PFSK-1 (cell line): ENCODE results near the gene QRICH2.

ENCODE experiments used
- FOXP2 ChIP-seq: optimal IDR thresholded peaks from 2 replicates; pipeline ENCODE3; 2011; ENCODE audit warnings: borderline replicate concordance, control low read depth, inconsistent platforms; ENCODE audit not compliant: insufficient read depth; ENCODE audit errors: extremely low read length, extremely low read depth
- POLR2AphosphoS5 ChIP-seq: IDR thresholded peaks from 2 replicates; pipeline ENCODE4 v1.6.1; 2012; ENCODE audit warnings: low read depth, mild to moderate bottlenecking, control low read depth, low read length, moderate library complexity
- TAF1 ChIP-seq: IDR thresholded peaks from 2 replicates; pipeline ENCODE4 v1.6.1; 2012; ENCODE audit warnings: low read length, control low read depth, borderline replicate concordance; ENCODE audit not compliant: insufficient read depth

DNA sequence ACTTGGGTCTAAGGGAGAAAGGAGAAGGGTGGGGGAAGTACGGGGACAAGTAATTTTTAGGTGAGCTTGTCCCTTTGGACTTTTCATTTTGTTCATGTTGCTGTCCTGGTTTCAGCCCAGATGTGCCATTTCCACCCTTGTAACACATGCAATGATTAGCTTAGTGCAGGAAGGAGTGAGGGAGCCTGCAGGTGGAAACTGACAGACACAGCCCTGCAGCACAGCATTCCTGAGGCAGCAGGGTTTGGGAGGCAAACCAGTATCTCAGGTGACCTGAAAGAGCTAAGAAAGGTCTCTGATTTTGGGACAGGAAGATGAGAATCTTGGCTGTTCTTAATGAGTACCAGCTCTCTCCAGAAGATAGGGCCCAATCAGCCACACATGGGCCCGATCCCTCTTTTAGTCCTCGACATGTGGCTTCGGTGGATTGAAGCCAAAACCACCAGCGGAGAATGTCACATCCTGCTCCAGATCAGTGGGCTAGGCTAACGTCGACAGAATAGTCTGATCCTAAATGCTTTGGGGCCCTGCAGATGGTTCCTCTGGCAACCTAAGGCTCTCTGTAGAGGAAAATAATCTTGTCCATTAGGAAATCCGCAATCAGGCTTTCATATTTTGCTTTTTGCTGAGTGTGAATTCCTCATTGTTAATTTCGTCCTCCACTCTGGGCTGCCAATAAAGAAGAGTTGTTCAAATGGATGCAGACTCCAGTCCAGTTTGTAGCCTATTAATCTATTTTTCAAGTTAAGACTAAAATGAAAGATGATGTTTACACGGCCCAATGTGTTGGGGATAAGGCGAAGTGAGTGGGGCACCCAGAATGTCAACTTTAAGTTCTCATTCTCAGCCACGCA lies 64.0 kb downstream of the QRICH2 start:
- TF ChIP-seq POLR2AphosphoS5 (no peak), TAF1 (no peak), FOXP2 (no peak)
